ENCODE data around the gene KLHL13. TPM values are rescaled to one million over a fixed set of nuclear protein-coding genes. Genes with fewer than 3 reads are reported as not detected.
"Not testable (repeated sequence)": the region's sequence is repeated elsewhere in the genome, so short reads cannot be mapped to it uniquely, and the experiment has no call there.

Gene KLHL13
- total RNA-seq, result 1 to 10 TPM; 1.3 to 1.5 TPM

- peaks cover 3% of the 10 kb centered on the region for H3K27me3 Mint-ChIP-seq (ENCODE audit: low read depth)
- CTCF ChIA-PET, result no interaction called here
- H3K27ac Mint-ChIP-seq, result no peak within 1 kb of the TSS
- peak; percentile 12 for DNase-seq
- no peaks in the 10 kb centered on the region for H3K36me3 Mint-ChIP-seq (ENCODE audit: low read depth)
- H3K9me3 Mint-ChIP-seq, result no peaks in the 10 kb centered on the region
- intact Hi-C loops (cut with micrococcal nuclease), result no loop called here
- H3K4me3 Mint-ChIP-seq, result peak within 1 kb of the TSS; percentile 75
- peaks cover 3% of the 10 kb centered on the region for H3K4me1 Mint-ChIP-seq (ENCODE audit: low read depth)
Observed at GRCh38 chrX:118116713-118117550, at the start of gene KLHL13. KLHL13 (minus strand) TSS chrX:118116810; CDS start chrX:118028473, 88,337 bp downstream.

DNA sequence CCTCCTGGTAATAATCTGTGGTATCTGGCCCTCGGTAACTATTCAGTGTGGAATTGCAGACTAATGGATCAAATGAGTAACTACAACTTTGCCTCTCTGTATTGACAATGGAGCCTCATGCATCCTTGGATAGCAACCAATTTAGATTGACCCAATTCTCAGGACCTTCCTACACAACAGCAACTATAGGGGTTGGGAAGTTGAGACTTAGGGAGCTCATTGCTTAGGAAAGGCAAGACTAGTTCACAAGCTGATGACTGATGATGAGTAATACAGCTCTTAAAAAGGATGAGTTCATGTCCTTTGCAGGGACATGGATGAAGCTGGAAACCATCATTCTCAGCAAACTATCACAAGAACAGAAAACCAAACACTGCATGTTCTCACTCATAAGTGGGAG, 47.5 kb upstream of the KLHL13 start:
- Mint-ChIP-seq H3K4me1 (ENCODE audit: low read depth) (no peaks in the 10 kb centered on the region), H3K9me3 (no peaks in the 10 kb centered on the region), H3K27me3 (ENCODE audit: low read depth) (no peaks in the 10 kb centered on the region), H3K4me3 (no peak overlapping the region), H3K36me3 (ENCODE audit: low read depth) (no peaks in the 10 kb centered on the region), H3K27ac (no peak overlapping the region)
- CTCF ChIA-PET, result no interaction called here
- intact Hi-C loops (cut with micrococcal nuclease), result no loop called here
- DNase-seq, result no peak

DNA sequence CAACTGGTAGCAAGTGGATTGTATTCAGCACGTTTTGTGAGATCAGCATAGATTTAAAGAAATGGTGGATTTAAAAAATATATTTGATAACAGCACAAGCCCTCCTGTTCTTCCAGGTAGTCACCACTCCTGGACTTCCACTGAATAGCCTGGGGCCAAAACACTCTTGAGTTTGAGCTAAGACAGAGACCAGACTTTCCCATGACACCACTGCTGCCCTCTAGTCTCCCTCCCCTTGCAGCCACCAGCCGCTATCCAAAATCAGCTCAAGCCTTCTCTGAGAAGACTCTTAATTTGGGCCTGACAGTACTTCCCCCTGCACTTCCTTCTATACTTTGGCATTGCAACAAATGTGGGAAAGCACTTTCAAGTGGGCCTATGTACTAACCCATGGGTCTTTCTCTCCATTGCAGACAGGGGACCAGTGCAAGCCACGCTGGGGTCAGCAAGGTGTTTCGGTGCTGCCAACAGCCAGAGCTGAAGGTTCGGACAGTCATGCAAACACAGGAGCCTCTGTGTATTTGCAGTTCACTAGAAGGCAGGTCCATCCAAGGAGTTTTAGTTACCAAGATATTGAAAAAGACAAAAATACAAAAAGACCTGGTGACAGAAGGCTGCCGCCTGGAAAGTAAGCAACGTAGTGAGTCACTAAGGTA, 40.5 kb upstream of the KLHL13 start:
- Mint-ChIP-seq H3K36me3 (ENCODE audit: low read depth) (no peaks in the 10 kb centered on the region), H3K4me1 (ENCODE audit: low read depth) (no peaks in the 10 kb centered on the region), H3K9me3 (no peaks in the 10 kb centered on the region), H3K27ac (no peak overlapping the region), H3K4me3 (no peak overlapping the region), H3K27me3 (ENCODE audit: low read depth) (no peaks in the 10 kb centered on the region)
- CTCF ChIA-PET, result no interaction called here
- DNase-seq, result no peak
- intact Hi-C loops (cut with micrococcal nuclease), result no loop called here

- Mint-ChIP-seq H3K27me3 (ENCODE audit: low read depth) (no peaks in the 10 kb centered on the region), H3K4me3 (no peak overlapping the region), H3K36me3 (ENCODE audit: low read depth) (no peaks in the 10 kb centered on the region), H3K9me3 (no peaks in the 10 kb centered on the region), H3K27ac (no peak overlapping the region), H3K4me1 (ENCODE audit: low read depth) (no peaks in the 10 kb centered on the region)
- intact Hi-C loops (cut with micrococcal nuclease), result no loop called here
- CTCF ChIA-PET, result no interaction called here
- DNase-seq, result no peak
Observed at GRCh38 chrX:118156254-118156952, 39.8 kb upstream of the KLHL13 start.

- DNase-seq, result no peak
- Mint-ChIP-seq H3K9me3 (no peaks in the 10 kb centered on the region), H3K27me3 (ENCODE audit: low read depth) (no peaks in the 10 kb centered on the region), H3K4me3 (no peak overlapping the region), H3K36me3 (ENCODE audit: low read depth) (no peaks in the 10 kb centered on the region), H3K27ac (no peak overlapping the region), H3K4me1 (ENCODE audit: low read depth) (no peaks in the 10 kb centered on the region)
- CTCF ChIA-PET, result no interaction called here
- intact Hi-C loops (cut with micrococcal nuclease), result no loop called here
Observed at GRCh38 chrX:118153270-118153669, 36.7 kb upstream of the KLHL13 start.

DNA sequence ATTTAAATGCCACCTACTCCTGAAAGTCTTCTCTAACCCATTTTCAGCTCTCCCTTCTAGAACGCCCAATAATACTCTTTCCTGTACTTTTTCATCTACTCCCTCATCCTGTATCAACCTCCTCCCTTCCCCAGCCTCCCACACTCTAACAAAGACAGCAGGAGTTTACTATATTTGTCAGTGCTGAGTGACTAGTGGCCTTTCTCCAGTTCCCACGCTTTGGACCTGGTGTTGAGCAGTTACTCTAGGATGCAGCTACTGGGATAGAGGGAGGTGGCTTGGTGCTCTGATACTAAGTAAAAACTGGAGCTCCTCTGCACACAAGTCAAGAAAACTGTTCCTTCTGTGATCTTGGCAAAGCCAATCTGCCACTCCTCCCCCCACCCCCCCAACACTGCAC, 36.1 kb upstream of the KLHL13 start:
- Mint-ChIP-seq H3K4me3 (no peak overlapping the region), H3K4me1 (ENCODE audit: low read depth) (no peaks in the 10 kb centered on the region), H3K9me3 (no peaks in the 10 kb centered on the region), H3K27me3 (ENCODE audit: low read depth) (no peaks in the 10 kb centered on the region), H3K36me3 (ENCODE audit: low read depth) (no peaks in the 10 kb centered on the region), H3K27ac (no peak overlapping the region)
- intact Hi-C loops (cut with micrococcal nuclease), result no loop called here
- no peak for DNase-seq
- CTCF ChIA-PET, result no interaction called here

- CTCF ChIA-PET, result no interaction called here
- Mint-ChIP-seq H3K4me1 (ENCODE audit: low read depth) (no peaks in the 10 kb centered on the region), H3K27me3 (ENCODE audit: low read depth) (no peaks in the 10 kb centered on the region), H3K9me3 (no peaks in the 10 kb centered on the region), H3K27ac (no peak overlapping the region), H3K36me3 (ENCODE audit: low read depth) (no peaks in the 10 kb centered on the region), H3K4me3 (no peak overlapping the region)
- no peak for DNase-seq
- intact Hi-C loops (cut with micrococcal nuclease), result no loop called here
Observed at GRCh38 chrX:118148737-118149136, 32.1 kb upstream of the KLHL13 start.

- H3K36me3 Mint-ChIP-seq (ENCODE audit: low read depth); H3K27me3 Mint-ChIP-seq (ENCODE audit: low read depth); H3K9me3 Mint-ChIP-seq; H3K4me3 Mint-ChIP-seq; intact Hi-C loops (cut with micrococcal nuclease); H3K27ac Mint-ChIP-seq; DNase-seq; CTCF ChIA-PET; H3K4me1 Mint-ChIP-seq (ENCODE audit: low read depth): not testable (repeated sequence)
Observed at GRCh38 chrX:118147771-118148170, 31.2 kb upstream of the KLHL13 start.

DNA sequence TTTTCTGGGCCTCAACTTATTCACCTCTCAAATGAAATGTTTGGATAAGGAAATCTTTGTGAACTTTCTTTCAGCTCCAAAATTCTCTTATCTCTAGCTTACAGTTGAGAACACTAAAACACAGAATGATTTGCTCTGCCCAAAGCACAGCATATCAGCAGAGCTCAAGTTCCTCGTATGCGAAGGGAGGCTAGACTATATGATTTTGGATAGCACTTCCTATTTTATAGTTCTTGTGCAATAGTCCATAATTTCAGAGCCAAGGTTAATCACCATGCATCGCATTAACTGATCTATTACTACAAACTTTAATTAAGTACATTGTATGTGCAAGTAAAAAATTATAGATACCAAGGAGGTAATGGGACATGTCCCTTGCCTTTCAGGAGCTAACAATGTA, 27.0 kb upstream of the KLHL13 start:
- no peak overlapping the region for H3K27ac Mint-ChIP-seq
- no peaks in the 10 kb centered on the region for H3K9me3 Mint-ChIP-seq
- CTCF ChIA-PET, result no interaction called here
- no peaks in the 10 kb centered on the region for H3K27me3 Mint-ChIP-seq (ENCODE audit: low read depth)
- no peak overlapping the region for H3K4me3 Mint-ChIP-seq
- no peak for DNase-seq
- intact Hi-C loops (cut with micrococcal nuclease), result no loop called here
- no peaks in the 10 kb centered on the region for H3K36me3 Mint-ChIP-seq (ENCODE audit: low read depth)
- H3K4me1 Mint-ChIP-seq (ENCODE audit: low read depth), result no peaks in the 10 kb centered on the region

DNA sequence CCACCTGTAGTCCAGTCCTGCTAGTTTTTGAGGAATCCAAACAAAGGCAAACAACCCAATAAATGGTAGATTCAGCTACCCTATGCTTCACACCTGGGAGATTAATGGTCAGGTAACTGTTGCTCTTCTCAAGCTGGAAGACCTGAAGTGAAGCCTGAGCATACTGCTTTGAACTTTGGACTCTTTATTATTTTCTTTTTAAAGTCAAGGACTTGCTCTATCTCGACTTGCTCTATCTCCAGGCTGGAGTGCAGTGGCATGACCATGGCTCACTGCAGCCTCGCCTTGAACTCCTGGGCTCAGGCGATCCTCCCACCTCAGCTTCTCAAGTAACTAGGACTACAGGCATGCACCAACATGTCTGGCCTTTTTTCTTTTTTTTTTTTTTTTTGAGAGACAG, 14.7 kb upstream of the KLHL13 start:
- Mint-ChIP-seq H3K27me3 (ENCODE audit: low read depth) (no peaks in the 10 kb centered on the region), H3K4me3 (no peak overlapping the region), H3K9me3 (no peaks in the 10 kb centered on the region), H3K36me3 (ENCODE audit: low read depth) (no peaks in the 10 kb centered on the region), H3K27ac (no peak overlapping the region), H3K4me1 (ENCODE audit: low read depth) (no peaks in the 10 kb centered on the region)
- CTCF ChIA-PET, result no interaction called here
- intact Hi-C loops (cut with micrococcal nuclease), result no loop called here
- DNase-seq, result no peak

- Mint-ChIP-seq H3K27me3 (ENCODE audit: low read depth) (no peaks in the 10 kb centered on the region), H3K4me1 (ENCODE audit: low read depth) (no peaks in the 10 kb centered on the region), H3K9me3 (no peaks in the 10 kb centered on the region), H3K4me3 (no peak overlapping the region), H3K27ac (no peak overlapping the region), H3K36me3 (ENCODE audit: low read depth) (no peaks in the 10 kb centered on the region)
- CTCF ChIA-PET, result no interaction called here
- DNase-seq, result no peak
- intact Hi-C loops (cut with micrococcal nuclease), result no loop called here
Observed at GRCh38 chrX:118129681-118130080, 13.1 kb upstream of the KLHL13 start.

- Mint-ChIP-seq H3K9me3 (no peaks in the 10 kb centered on the region), H3K4me3 (no peak overlapping the region), H3K4me1 (ENCODE audit: low read depth) (no peaks in the 10 kb centered on the region), H3K27ac (no peak overlapping the region), H3K36me3 (ENCODE audit: low read depth) (no peaks in the 10 kb centered on the region), H3K27me3 (ENCODE audit: low read depth) (no peaks in the 10 kb centered on the region)
- intact Hi-C loops (cut with micrococcal nuclease), result no loop called here
- CTCF ChIA-PET, result no interaction called here
- no peak for DNase-seq
Observed at GRCh38 chrX:118128724-118129123, 12.1 kb upstream of the KLHL13 start.

- no peaks in the 10 kb centered on the region for H3K27me3 Mint-ChIP-seq (ENCODE audit: low read depth)
Observed at GRCh38 chrX:118126286-118126685, 9.7 kb upstream of the KLHL13 start.

More at GRCh38 chrX:118126286-118126685, 9.7 kb upstream of the KLHL13 start:
- H3K4me1 Mint-ChIP-seq (ENCODE audit: low read depth), result no peaks in the 10 kb centered on the region
- no peak for DNase-seq
- no peak overlapping the region for H3K4me3 Mint-ChIP-seq
- no peaks in the 10 kb centered on the region for H3K9me3 Mint-ChIP-seq
- CTCF ChIA-PET, result no interaction called here
- intact Hi-C loops (cut with micrococcal nuclease), result no loop called here
- H3K36me3 Mint-ChIP-seq (ENCODE audit: low read depth), result no peaks in the 10 kb centered on the region
- no peak overlapping the region for H3K27ac Mint-ChIP-seq
